ENCODE data around the gene IHH. TPM values are rescaled to one million over a fixed set of nuclear protein-coding genes. Genes with fewer than 3 reads are reported as not detected.
A peak's percentile ranks its signal among the peaks of the same experiment; 100 is the strongest.

Gene IHH
- total RNA-seq = under 1 TPM in 1 of 4 donors, not detected in 3; 0.63 TPM

DNA sequence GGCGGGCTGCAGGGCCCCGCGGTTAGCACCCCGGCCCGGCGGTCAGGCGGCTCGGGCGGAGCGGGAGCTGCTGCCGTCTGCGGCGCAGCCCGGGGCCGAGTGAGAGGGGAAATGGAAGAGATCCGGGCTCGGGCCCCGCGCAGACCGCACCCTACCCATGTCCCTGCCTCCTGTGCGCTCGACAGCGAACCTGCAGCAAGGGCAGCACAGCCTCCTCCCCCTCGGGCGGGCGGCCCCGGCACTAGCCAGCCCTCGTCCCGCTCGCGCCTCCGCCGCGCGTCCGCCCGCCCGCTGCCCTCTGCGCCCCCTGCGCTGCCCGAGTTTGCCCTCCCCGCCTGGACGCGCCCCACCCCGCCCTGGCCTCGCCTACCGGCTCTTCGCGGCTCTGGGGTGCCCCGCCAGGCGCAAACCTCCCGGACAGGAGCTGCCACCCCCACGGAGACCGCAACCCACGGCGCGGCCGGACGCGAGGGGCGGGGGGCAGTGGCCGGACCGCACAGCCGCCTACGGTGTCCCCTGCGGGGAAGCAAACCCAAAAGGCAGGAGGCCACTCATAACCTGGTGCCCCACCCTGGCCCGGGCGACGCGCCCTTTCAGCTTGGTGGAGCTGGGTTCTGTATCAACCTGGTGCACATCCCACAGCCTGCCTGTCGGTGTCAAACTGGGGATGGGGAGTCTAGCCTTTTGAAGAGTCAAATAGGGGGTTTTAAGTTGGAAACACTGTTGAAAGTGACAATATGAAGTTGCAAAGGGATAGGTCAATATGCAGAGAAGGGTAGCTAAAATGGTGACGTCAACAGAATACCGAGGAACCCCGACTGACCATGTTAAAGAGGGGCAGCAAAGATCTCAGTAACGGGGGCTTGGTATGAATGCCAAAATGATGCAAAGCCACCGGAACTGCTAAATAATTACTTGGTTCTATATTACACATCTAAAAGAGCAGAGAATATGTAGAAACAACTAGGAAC is at the start of gene IHH:
TSS of gene IHH (minus strand) at position 101 of the 971 bp plus-strand sequence. CDS start 454 bp downstream, outside the sequence.
- H3K27ac ChIP-seq = peak within 1 kb of the TSS in 1 of 4 donors; percentile 51
- H3K9me3 ChIP-seq = no peaks in the 10 kb centered on the region
- H3K36me3 ChIP-seq = no peaks in the 10 kb centered on the region
- H3K27me3 ChIP-seq = peaks cover 2 to 74% of the 10 kb centered on the region in 2 donors
- TF ChIP-seq, protein P1, sequence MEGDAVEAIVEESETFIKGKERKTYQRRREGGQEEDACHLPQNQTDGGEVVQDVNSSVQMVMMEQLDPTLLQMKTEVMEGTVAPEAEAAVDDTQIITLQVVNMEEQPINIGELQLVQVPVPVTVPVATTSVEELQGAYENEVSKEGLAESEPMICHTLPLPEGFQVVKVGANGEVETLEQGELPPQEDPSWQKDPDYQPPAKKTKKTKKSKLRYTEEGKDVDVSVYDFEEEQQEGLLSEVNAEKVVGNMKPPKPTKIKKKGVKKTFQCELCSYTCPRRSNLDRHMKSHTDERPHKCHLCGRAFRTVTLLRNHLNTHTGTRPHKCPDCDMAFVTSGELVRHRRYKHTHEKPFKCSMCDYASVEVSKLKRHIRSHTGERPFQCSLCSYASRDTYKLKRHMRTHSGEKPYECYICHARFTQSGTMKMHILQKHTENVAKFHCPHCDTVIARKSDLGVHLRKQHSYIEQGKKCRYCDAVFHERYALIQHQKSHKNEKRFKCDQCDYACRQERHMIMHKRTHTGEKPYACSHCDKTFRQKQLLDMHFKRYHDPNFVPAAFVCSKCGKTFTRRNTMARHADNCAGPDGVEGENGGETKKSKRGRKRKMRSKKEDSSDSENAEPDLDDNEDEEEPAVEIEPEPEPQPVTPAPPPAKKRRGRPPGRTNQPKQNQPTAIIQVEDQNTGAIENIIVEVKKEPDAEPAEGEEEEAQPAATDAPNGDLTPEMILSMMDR (IDR thresholded peaks at IDR 0.05) = no peak
- no peak for TF ChIP-seq POLR2A (IDR thresholded peaks at IDR 0.05)
- no peak for TF ChIP-seq EP300 (IDR thresholded peaks at IDR 0.05)
- 3 to 6% methylated on average over 24 to 49 of the region's 76 CpGs for WGBS, 2 donors
- no peak for DNase-seq (ENCODE audit: low spot score in 2 of 2)
- peak within 1 kb of the TSS in 2 of 4 donors; percentile 28 to 38 for H3K4me3 ChIP-seq
- peaks cover 0 to 43% (median 31%) of the 10 kb centered on the region in 4 donors for H3K4me1 ChIP-seq

DNA sequence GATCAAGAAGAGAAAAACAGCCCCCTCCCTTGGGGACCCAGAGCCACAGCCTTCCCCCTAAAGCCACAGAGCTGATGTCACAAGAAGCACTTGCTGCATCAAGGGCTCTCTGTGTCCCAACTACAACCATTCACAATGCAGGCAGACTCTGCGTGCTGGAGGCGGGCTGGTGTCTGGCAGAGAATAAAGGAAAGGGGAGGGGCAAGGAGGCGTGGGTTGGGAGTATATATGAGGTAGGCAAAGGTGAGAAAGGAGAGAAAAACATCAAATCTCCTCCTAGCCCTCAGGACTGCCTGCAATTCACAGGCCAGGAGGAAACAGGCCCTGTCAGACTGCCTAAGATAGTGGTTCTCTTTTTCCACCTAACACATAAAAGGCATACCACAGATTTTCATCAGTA is 48.8 kb upstream of the IHH start:
- TF ChIP-seq POLR2A (IDR thresholded peaks at IDR 0.05) (no peak), EP300 (IDR thresholded peaks at IDR 0.05) (no peak)
- peaks cover 0 to 20% (median 0%) of the 10 kb centered on the region in 4 donors for H3K4me1 ChIP-seq
- no peaks in the 10 kb centered on the region for H3K36me3 ChIP-seq
- no peak for DNase-seq (ENCODE audit: low spot score in 2 of 2)
- H3K9me3 ChIP-seq = no peaks in the 10 kb centered on the region
- H3K4me3 ChIP-seq = no peak overlapping the region
- WGBS, 2 donors = 54 to 57% methylated on average over 3 of the region's 3 CpGs
- H3K27ac ChIP-seq = no peak overlapping the region
- no peaks in the 10 kb centered on the region for H3K27me3 ChIP-seq

DNA sequence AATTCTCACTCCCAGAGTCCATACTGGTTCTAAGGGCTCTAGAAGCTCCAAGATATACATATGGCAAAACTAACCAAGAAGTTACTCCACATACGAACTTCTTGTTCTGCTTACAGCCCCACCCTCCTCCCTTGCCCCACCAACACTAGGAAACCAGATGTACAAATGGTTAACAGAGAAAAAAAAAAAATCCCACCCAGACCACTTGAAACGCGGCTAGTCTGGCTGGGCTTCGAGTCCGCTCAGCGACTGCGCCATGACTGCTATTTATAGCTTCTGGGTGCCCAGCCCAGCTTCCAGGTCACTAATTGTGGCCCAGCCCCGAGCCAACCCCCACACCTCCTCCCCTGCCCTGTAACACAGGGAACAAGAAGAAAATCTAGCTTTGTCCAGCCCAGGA is 47.0 kb upstream of the IHH start:
- no peaks in the 10 kb centered on the region for H3K9me3 ChIP-seq
- 29 to 39% methylated on average over 8 of the region's 8 CpGs for WGBS, 2 donors
- H3K4me1 ChIP-seq = peaks cover 0 to 20% (median 0%) of the 10 kb centered on the region in 4 donors
- no peaks in the 10 kb centered on the region for H3K27me3 ChIP-seq
- no peaks in the 10 kb centered on the region for H3K36me3 ChIP-seq
- no peak overlapping the region for H3K4me3 ChIP-seq
- DNase-seq (ENCODE audit: low spot score in 2 of 2) = no peak
- no peak for TF ChIP-seq POLR2A (IDR thresholded peaks at IDR 0.05)
- no peak for TF ChIP-seq EP300 (IDR thresholded peaks at IDR 0.05)
- TF ChIP-seq, protein P1 (IDR thresholded peaks at IDR 0.05) = no peak
- H3K27ac ChIP-seq = no peak overlapping the region

DNA sequence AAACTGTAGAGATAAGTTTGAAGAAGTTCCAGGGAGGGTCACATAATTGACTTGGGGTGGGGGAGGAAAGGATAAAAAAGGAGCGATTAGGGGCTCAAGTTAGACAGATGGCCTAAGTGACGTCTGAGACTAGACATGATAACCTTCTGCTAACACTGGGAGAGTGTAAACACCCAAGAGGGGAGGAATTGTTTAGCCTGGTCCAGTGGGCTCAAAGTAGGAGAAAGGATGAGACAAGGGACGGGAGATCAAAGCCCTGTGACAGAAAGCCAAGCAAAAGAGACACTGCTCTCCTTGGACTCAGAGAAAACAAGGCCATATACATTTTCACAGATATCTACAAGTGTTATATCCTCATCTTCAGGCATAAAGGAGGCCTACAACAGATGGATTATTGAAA is 45.5 kb upstream of the IHH start:
- no peak for TF ChIP-seq POLR2A (IDR thresholded peaks at IDR 0.05)
- TF ChIP-seq, protein P1 (IDR thresholded peaks at IDR 0.05) = no peak
- TF ChIP-seq EP300 (IDR thresholded peaks at IDR 0.05) = no peak
- Histone ChIP-seq H3K4me3 (no peak overlapping the region), H3K27ac (no peak overlapping the region), H3K4me1 (peaks cover 0 to 20% (median 0%) of the 10 kb centered on the region in 4 donors), H3K27me3 (no peaks in the 10 kb centered on the region), H3K36me3 (no peaks in the 10 kb centered on the region), H3K9me3 (no peaks in the 10 kb centered on the region)
- DNase-seq (ENCODE audit: low spot score in 2 of 2) = no peak
- WGBS, 2 donors = 73 to 81% methylated on average over 3 of the region's 3 CpGs

DNA sequence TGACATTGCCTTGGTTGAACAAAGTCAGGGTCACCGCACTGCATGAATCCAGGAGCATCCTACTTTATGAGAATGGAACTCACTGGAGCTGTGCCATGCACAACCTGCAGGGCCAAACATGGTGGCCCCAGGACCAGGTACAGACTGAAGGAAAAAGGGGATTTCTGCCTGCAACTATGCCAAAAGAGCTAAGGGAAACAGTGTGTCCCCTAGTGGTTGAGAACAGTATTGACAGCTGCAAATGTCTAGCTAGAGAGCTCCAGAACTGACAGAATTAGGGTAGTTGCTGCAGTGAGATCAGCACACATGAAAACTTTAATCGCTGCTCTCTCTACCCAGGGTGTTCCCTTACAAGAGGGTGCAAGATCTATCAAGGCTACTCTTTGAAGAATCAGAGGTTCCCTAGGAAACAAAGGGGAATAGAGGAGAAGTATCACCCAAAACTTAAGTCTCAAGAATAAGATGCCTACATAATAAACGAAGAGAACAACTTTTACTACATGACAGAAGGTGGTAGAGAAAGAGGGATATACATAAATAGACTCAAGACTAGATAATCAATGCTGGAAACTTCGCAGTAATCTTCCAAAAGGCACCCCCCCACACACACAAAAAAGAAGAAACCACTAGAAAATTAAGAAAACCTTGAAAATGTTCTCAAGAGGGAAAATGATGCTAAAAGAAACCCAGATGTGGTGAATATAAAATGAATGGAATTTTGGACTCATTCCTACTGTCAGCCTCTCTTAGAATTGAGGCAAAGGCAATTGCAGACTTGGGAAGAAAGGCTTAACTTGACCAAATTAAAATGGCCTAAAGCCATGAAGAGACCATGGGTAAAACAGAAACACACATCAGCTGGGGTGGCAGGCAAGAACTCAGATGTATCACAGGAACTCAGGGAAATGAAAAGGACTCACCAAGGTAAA is 43.6 kb upstream of the IHH start:
- Histone ChIP-seq H3K4me3 (no peak overlapping the region), H3K36me3 (no peaks in the 10 kb centered on the region), H3K9me3 (no peaks in the 10 kb centered on the region), H3K27ac (no peak overlapping the region), H3K27me3 (no peaks in the 10 kb centered on the region), H3K4me1 (peaks cover 0 to 15% (median 0%) of the 10 kb centered on the region in 4 donors)
- TF ChIP-seq, protein P1 (IDR thresholded peaks at IDR 0.05) = peak in 3 of 5 experiments; percentile 39 to 59 (median 39)
- no peak for TF ChIP-seq EP300 (IDR thresholded peaks at IDR 0.05)
- TF ChIP-seq POLR2A (IDR thresholded peaks at IDR 0.05) = no peak
- WGBS, 2 donors = 71 to 72% methylated on average over 4 of the region's 4 CpGs
- DNase-seq (ENCODE audit: low spot score in 2 of 2) = no peak

Measured in tibial nerve (tissue), 4 donors.